NCI-H146 treated with DMSO at 0.1 percent for 48 hours (cell line): ENCODE measurements around the gene PSMC5.
"Not testable (repeated sequence)": the region's sequence is repeated elsewhere in the genome, so short reads cannot be mapped to it uniquely, and the experiment has no call there.

Experiments
- DNase-seq: peaks from one replicate; lab custom pipeline; 2025; ENCODE audit not compliant: unreplicated experiment; lab: John Stamatoyannopoulos, UW

The PSMC5 gene

GRCh38 chr17:63870292-63870665 lies 43.0 kb downstream of the PSMC5 start:
- not testable (repeated sequence) for DNase-seq

GRCh38 chr17:63871646-63872365 lies 44.6 kb downstream of the PSMC5 start:
- DNase-seq, result not testable (repeated sequence)

DNA sequence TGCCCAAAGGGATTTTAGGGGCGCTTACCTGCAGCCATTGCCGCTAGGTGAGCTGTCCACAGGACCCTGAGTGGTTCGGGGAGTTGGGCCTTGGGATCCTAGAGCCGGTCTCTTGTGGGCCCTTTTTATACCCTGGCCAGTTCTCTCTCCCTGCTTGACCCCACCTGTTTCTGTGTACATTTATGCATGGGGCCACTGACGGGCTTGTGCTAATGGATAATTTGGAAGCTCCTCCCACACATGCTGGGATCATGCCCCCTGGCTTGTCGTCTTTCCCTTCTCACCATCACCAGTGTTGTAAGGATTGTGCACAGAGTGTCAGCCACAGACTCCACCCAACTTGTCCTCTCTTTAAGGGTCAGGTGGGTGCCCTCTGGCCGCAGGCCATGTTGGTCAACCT lies 46.3 kb downstream of the PSMC5 start, which contains the start of gene CSH2:
TSS of gene CSH2 (minus strand) at position 101 of the 400 bp plus-strand sequence. CDS start at position 38, 63 bp downstream.
- DNase-seq, result not testable (repeated sequence)

GRCh38 chr17:63874061-63874626 lies 46.9 kb downstream of the PSMC5 start:
- not testable (repeated sequence) for DNase-seq

- DNase-seq, result not testable (repeated sequence)
Observed at GRCh38 chr17:63874693-63875092, 47.5 kb downstream of the PSMC5 start.

DNA sequence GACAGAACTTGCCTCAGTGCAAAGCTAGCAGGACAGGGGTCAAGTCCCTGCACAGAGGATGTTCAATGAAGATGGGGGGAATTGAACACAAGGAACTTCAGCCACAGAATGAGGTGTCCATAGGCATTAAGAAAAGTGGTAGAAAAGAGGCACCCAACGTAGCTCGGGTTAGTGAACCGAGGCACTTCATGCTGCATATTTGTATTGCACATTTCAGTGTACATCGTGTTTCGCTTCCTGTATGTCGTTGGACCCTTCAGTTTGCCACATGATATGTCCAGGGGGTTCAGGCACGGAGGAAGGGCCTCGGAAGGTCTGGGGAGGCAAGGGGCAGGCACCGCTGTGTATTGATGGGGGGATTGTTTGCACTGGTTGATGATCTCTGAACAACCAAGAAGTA lies 51.2 kb downstream of the PSMC5 start:
- not testable (repeated sequence) for DNase-seq

- DNase-seq, result no peak
Observed at GRCh38 chr17:63880706-63881105, 53.5 kb downstream of the PSMC5 start.

- DNase-seq, result not testable (repeated sequence)
Observed at GRCh38 chr17:63881337-63881736, 54.1 kb downstream of the PSMC5 start.
